Epidermal melanocyte (primary cell): ENCODE data around the gene CDH13.

ENCODE experiments used
- DNase-seq: peaks from one replicate; pipeline ENCODE4 v3.0.0; 2011; ENCODE audit warnings: low spot score; ENCODE audit not compliant: insufficient read length

CDH13 gene

GRCh38 chr16:83734136-83734535 is 1107.4 kb downstream of the CDH13 start:
- DNase-seq = no peak

- no peak for DNase-seq
Measured at GRCh38 chr16:83737729-83738354, 1111.1 kb downstream of the CDH13 start.

- no peak for DNase-seq
Measured at GRCh38 chr16:83738923-83739503, 1112.2 kb downstream of the CDH13 start.

DNA sequence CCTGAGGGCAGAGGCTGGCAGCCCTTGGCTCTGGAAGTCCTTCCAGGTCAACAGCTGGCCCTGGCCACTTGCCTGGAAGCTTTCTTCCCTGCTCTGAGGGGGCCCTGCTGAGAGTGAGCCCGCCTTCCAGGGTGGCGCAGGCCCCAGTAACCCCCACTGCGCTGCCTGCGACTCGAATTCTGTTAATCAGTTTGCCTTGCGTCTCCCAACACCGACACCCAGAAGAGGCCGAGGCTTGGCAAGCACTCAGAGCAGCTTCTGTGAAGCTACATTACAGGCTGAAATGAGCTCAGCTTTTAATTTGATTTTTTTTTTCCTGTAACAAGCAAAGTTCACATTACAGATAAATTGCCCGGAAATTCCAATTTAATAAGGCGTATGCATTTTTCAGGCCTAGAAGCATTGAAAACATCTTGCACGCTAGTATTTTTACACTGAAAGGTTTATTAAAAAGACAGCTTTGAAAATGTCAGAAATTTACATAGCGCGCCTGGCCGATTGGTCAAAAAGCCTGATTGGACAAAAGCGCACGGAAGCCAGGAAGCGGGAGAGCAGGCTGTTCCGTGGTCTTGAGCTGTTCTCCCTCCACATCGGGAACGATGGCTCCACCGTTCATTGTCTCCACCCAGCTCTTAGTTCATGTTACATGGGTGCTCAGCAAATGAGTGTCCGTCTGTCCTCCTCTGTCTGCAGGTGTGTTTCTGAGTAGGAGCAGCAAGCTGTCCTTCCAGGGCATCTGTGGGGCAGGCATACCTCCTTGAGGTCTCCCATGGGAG is 1115.5 kb downstream of the CDH13 start:
- no peak for DNase-seq

GRCh38 chr16:83743241-83743640 is 1116.5 kb downstream of the CDH13 start:
- DNase-seq = no peak

GRCh38 chr16:83743720-83744119 is 1117.0 kb downstream of the CDH13 start:
- no peak for DNase-seq

- peak; percentile 31 for DNase-seq
Measured at GRCh38 chr16:83744441-83744981, 1117.7 kb downstream of the CDH13 start.

GRCh38 chr16:83746611-83747010 is 1119.8 kb downstream of the CDH13 start:
- no peak for DNase-seq

DNA sequence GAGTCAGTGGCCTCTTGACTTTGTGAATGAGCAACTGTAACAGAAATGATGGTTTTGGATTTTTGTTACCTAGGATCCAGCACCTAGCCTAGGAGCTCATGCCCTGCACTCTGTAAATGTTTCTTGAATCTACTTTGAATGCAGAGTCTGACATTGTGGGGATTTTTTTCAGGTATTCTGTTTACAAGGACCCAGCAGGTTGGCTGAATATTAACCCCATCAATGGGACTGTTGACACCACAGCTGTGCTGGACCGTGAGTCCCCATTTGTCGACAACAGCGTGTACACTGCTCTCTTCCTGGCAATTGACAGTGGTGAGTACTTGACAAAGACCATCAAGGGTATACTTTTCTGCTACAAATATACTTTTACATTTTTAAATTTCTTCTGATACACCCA is 1121.2 kb downstream of the CDH13 start:
- no peak for DNase-seq

DNA sequence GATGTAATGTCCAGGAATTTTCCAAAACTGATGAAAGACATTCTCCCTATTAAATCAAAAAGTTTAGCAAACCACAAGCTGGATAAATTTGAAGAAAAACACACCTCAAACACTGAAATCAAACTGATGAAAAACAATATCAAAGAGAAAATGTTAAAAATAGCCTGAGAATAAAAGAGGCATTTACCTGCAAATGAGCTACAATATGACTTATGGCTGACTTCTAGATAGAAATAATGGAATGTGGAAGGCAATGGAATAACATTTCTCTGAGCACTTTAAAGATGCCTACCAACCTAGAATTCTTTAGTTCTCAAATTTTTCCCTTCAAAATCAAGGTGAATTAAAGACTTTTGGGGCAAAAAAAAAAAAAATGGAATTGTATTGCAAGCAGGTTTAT is 1128.6 kb downstream of the CDH13 start:
- DNase-seq = no peak

DNA sequence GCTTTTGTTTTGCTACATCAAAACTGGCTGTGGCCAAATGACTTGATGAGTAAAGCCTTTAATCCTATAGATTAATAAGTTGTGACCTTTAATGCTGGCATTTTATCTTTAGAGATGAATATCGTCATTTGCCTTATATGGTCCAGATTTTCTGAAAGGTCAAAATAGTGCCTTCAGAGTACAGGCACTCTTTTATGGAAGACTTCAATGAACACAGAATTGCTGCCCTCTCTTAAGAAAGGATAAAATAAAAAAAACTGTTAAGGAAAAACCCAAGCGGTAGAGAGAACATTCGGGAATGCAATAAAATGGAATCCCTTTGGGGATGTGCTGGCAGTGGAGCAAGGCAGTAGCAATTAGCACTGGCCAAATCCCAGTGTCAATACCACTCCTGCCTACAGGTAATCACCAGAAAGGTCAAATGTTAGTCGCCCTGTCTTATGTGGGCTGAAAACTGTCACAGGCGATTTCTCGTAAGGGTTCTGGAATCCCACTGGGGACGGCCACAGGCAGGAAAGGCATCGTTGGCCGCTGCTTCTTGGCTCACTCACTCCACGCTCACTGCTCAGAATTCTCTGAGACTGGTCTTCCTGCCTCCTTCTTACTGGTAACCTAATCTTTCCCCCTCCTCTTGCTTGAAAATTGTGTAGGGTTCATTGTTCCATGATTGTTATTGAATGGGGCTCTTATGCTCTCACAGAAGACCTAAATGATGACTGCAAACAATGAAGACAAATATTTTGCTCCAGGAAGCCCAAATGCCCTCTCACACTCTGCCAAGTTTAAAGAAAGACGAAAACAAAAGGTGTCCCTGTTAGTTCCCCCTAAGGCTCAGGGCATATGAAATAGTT is 1135.6 kb downstream of the CDH13 start:
- no peak for DNase-seq

DNA sequence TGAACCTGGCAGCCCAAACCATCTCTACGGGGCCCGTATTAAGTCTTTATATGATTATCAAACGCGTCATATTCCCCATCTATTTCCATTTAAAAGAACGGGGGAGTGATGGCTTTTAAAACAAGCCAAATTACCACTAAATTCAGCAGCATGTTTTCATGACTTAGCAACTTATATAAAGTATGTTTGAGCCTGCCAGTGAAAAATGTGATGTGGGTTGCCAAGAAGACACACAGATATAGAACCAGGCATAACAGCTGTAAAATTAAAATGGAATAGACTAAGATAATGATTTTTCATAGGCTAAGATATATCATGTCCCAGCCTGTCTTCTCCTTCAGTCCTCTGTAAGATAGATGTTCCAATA is 1136.2 kb downstream of the CDH13 start:
- DNase-seq = no peak

DNA sequence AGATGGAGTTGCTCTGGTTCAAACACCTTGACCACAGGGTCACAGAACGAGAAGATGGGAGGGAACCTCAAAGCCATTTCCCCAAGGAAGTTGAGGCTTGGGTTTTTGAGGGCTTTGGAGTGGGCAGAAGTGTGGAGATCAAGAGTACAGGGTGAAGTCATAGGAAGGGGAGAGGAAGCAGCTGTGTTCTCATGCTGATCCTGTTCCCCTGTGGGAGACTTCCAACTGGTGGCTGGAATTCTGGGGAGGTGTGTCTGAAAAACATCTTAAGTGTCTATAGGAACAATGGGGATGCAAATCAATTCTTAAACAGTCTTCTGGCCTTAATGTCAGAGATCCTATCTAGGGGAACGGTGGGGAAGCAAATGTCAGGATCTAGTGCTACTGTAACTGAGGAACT is 1142.2 kb downstream of the CDH13 start:
- DNase-seq = no peak

- no peak for DNase-seq
Measured at GRCh38 chr16:83769397-83770008, 1142.7 kb downstream of the CDH13 start.

GRCh38 chr16:83771306-83771942 is 1144.7 kb downstream of the CDH13 start:
- DNase-seq = no peak

GRCh38 chr16:83772806-83773205 is 1146.0 kb downstream of the CDH13 start:
- no peak for DNase-seq

GRCh38 chr16:83774066-83774465 is 1147.3 kb downstream of the CDH13 start:
- no peak for DNase-seq

DNA sequence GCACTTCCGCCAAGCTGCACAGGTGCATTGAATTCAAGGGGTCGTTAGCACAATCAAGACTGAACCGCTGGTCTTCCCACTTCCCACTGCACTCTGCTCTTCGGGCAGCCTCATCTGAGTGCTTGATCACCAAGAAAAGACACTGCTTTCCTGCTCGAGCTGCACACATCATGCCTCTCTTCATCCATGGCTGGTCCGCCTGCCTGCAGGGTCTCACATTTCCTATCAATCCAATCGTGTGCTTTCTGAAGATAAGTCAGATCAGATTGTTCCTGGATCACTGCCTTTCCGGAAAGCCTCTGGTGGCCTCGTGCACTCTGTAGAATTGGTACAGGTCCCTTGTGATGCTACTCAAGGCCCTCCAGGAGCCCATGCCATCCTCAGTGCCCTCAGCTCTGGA is 1150.2 kb downstream of the CDH13 start:
- no peak for DNase-seq

DNA sequence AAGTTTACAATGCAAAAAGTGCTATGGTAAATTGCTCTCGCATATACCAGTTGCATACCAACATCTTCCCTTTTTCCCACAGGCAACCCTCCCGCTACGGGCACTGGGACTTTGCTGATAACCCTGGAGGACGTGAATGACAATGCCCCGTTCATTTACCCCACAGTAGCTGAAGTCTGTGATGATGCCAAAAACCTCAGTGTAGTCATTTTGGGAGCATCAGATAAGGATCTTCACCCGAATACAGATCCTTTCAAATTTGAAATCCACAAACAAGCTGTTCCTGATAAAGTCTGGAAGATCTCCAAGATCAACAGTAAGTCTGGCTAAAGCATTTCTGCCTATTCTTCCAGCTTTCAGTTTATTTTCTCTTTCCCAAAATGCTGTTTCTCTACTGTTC is 1153.1 kb downstream of the CDH13 start:
- no peak for DNase-seq

- DNase-seq = no peak
Measured at GRCh38 chr16:83785455-83785854, 1158.7 kb downstream of the CDH13 start.
